Activated CD4-positive, alpha-beta T cell treated with anti-CD3 and anti-CD28 coated beads, Interleukin-2, amount 10 ng/mL, durations not matched to agents 7 days and 5 days (primary cell): Measurements from ENCODE around the gene SLC16A8. TPM values are rescaled to one million over a fixed set of nuclear protein-coding genes. Genes with fewer than 3 reads are reported as not detected.
A peak's percentile ranks its signal among the peaks of the same experiment; 100 is the strongest.

Source experiments
- CTCF ChIA-PET: fragments of 350-600 bp; sonication (Branson Sonifier 250); formaldehyde crosslinking; loops from one replicate; lab custom pipeline; 2021; ENCODE audit warnings: antibody characterized with exemption; lab: Charles Lee
- POLR2A ChIA-PET: fragments of 350-600 bp; sonication (Branson Sonifier 250); formaldehyde crosslinking; loops from one replicate; lab custom pipeline; 2021; ENCODE audit warnings: antibody characterized with exemption; lab: Charles Lee
- DNase-seq: peaks from one replicate; pipeline ENCODE4 v3.0.0-alpha.2; 2020
- H3K27ac Mint-ChIP-seq: one replicate; pipeline ENCODE4 v1.8.0; 2021; ENCODE audit warnings: mild to moderate bottlenecking, moderate library complexity, mixed read lengths
- H3K27me3 Mint-ChIP-seq: one replicate; pipeline ENCODE4 v1.8.0; 2021; ENCODE audit warnings: mixed read lengths
- H3K36me3 Mint-ChIP-seq: one replicate; pipeline ENCODE4 v1.8.0; 2021; ENCODE audit warnings: low read depth, mixed read lengths
- H3K4me1 Mint-ChIP-seq: one replicate; pipeline ENCODE4 v1.8.0; 2021; ENCODE audit warnings: mixed read lengths
- H3K4me3 Mint-ChIP-seq: one replicate; pipeline ENCODE4 v1.8.0; 2021; ENCODE audit warnings: mild to moderate bottlenecking, moderate library complexity, mixed read lengths
- H3K9me3 Mint-ChIP-seq: one replicate; pipeline ENCODE4 v1.8.0; 2021; ENCODE audit warnings: mixed read lengths
- total RNA-seq, 2 experiments: library from RNA; stranded (reverse); gene quantifications; one replicate each; pipeline ENCODE4 v1.2.3, GENCODE V29; 2021

SLC16A8 gene
- total RNA-seq, 2 experiments from 2014 or later = not detected

DNA sequence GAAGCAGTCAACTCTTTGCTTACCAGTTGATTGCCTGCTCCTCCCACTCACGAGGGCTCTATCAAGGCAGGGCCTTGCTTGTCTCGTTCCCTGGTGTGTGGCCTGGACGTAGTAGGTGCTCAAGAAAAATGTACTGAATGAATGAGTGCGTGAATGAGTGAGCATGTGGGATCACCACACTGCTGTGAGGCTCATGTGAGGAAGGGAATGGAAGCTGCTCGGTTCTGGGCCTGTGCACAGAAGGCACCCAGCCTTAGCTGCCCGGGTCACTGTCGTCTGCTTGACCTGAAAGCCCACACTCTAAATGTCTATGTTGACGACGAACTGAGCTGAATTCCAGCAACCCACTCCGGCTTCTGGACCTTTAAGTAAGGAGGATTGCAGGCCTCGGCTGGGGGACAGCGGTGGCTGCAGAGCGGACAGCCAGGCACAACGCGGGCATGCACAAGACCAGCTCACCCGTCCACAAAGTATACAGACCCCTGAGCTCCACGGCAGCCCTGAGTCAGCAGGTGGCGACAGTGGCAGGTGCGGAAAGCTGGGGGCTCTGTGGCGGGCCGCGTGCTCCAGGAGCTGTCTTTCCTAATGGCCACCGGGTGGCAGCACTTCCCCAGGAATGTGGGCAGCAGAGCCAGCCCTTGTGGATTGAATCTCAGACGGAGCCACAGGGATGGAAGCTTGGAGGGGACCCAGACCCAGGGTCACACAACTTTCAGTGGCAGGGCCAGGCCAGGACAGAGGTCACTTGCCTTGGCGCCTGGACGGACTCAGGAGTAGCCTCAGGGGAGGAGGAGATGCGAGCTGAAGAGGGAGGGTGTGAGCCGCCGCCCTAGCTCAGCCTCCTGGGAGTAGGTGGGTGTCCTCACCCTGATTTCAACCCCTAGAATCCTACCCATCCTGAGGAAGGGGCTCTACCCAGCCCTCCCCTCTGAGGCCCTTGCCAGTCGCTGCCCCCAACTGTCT, 31.8 kb downstream of the SLC16A8 start:
- H3K27ac Mint-ChIP-seq = no peak overlapping the region
- DNase-seq = peak; percentile 78
- no peaks in the 10 kb centered on the region for H3K36me3 Mint-ChIP-seq
- H3K9me3 Mint-ChIP-seq = no peaks in the 10 kb centered on the region
- peaks cover 12% of the 10 kb centered on the region for H3K4me1 Mint-ChIP-seq
- CTCF ChIA-PET = interaction anchor here (0.6 to 2.1 kb wide), 27 partner anchors 14 to 646 kb away, joined by 3 to 7 read pairs (median 3); no protein-coding TSS in a partner anchor
- H3K27me3 Mint-ChIP-seq = peaks cover 3% of the 10 kb centered on the region
- POLR2A ChIA-PET = interaction anchor here (0.6 kb wide), 1 partner anchor 435 kb away, joined by 3 read pairs; no protein-coding TSS in a partner anchor
- no peak overlapping the region for H3K4me3 Mint-ChIP-seq

DNA sequence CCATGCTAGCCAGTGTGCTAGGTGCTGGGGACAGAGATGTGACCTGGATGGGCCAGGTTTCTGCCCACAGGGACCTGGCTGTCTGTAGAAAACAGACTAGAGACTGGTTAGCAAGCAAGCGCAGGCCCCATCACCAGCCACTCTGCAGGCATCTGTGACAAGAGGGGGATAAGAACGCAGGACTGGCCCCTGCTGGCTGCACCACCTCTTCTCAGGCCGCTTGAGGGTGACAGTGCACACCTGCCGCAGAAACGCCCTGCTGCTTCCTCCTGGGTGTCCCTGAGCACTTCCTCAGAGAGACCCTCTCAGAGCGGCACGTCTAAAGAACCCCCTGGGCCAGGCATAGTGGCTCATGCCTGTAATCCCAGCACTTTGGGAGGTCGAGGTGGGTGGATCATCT, 32.7 kb downstream of the SLC16A8 start:
- Mint-ChIP-seq H3K27me3 (peaks cover 5% of the 10 kb centered on the region), H3K9me3 (no peaks in the 10 kb centered on the region)

DNA sequence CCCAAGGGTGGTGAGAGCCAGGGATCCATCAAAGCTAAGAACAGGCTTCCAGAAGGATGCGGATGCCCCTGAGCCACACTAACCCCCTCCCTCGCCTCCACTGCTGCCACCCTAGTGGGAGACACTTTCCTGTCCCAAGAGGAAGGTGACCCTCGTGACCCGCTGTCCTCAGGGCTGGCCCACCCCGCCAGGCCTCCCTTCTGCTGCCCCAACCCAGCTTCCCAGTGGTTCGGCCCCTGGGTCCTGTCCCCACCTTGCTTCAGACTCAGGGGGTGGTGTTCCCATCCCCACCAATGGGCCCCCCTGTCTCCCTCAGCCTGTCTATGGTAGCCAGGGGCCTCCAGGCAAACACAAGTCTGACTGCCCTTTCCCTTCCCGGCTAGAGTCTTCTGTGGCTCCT, 33.3 kb downstream of the SLC16A8 start:
- no peaks in the 10 kb centered on the region for H3K9me3 Mint-ChIP-seq
- no peaks in the 10 kb centered on the region for H3K36me3 Mint-ChIP-seq
- peaks cover 5% of the 10 kb centered on the region for H3K27me3 Mint-ChIP-seq
- ChIA-PET CTCF (interaction anchor here (2.1 kb wide), 1 partner anchor 521 kb away, joined by 5 read pairs; no protein-coding TSS in a partner anchor), POLR2A (no interaction called here)
- DNase-seq = no peak
- H3K27ac Mint-ChIP-seq = no peak overlapping the region
- no peak overlapping the region for H3K4me3 Mint-ChIP-seq
- peaks cover 2% of the 10 kb centered on the region for H3K4me1 Mint-ChIP-seq

More for the DNA sequence above, 32.7 kb downstream of the SLC16A8 start:
- ChIA-PET CTCF (interaction anchor here (0.9 to 2.1 kb wide), 6 partner anchors 14 to 520 kb away, joined by 3 to 5 read pairs (median 4); no protein-coding TSS in a partner anchor), POLR2A (no interaction called here)
- no peaks in the 10 kb centered on the region for H3K36me3 Mint-ChIP-seq
- no peak overlapping the region for H3K27ac Mint-ChIP-seq
- DNase-seq = no peak
- no peak overlapping the region for H3K4me3 Mint-ChIP-seq
- peaks cover 3% of the 10 kb centered on the region for H3K4me1 Mint-ChIP-seq

DNA sequence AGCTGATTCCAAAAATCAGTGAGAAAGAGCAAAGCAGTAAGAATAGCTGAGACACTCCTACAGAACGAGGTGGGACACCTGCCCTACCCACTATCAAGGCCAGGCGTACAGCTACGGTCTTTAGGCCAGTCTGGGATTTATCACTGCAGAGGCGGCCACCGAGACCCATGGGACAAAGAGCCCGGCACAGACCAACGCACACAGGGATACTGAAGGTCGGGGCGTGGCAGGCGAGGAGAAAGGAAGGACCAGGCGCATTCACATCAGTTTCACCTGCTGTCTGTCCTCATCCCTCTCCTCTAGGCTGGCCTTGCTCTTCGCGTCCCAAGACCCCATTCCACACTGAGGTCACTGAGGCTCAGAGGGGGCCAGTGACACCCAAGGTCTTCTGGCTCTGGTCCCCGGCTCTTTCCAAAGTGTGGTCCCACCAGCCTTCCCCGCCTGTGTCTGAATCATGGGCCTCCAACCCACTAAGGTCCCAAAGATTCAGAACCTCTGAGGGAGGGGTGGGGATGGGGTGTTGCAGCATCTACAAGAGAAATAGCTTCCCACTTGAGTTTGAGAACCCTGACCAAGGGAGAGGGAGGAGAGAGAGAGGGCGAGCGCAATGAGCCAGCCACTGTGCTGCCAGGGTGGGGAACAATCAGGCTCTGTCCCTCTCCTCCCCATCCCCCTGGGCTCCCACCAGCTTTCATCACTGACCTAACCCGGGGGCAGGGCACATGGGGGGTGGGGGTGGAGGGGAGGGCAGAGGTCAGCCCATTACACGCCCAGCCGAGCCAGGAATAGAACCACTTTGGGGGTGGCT, 34.0 kb downstream of the SLC16A8 start:
- POLR2A ChIA-PET = no interaction called here

DNA sequence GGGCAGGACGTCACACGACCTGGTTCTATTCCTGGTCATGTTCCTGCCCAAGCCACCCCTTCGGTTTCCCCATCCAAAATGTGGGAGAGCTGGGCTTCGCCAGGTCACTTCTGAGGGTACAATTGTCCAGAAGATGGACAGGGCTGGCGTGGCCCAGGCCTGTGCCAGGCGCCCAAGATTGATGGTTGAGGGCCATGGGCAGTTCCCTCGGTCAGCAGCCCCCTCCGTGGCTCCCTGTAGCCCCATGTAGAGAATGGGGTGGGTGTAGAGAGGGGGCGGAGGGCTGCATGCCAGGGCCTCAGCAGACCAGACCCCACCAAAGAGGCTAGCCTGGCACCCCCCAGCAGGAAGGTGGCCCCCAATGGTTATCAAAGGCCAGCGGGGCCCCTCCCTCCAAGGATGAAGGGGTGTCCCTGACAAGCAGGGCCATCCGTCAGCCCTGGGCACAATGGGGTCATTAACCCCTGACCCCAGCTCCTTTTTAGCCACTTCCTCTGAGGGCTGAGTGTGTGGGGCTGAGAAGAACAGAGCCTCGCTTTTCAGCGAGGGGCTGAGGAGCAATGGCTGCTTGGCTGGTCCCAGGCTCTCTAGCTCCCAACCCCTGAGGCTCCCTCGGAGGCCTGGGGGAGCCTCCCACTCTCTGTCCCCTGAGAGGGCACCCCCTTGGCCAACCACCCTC, 37.8 kb downstream of the SLC16A8 start:
- H3K9me3 Mint-ChIP-seq = no peaks in the 10 kb centered on the region
- no peak overlapping the region for H3K4me3 Mint-ChIP-seq
- CTCF ChIA-PET = no interaction called here
- no peak overlapping the region for H3K27ac Mint-ChIP-seq
- peaks cover 2% of the 10 kb centered on the region for H3K27me3 Mint-ChIP-seq
- POLR2A ChIA-PET = no interaction called here
- no peak for DNase-seq
- H3K36me3 Mint-ChIP-seq = no peaks in the 10 kb centered on the region
- no peaks in the 10 kb centered on the region for H3K4me1 Mint-ChIP-seq

More for the DNA sequence above, 34.0 kb downstream of the SLC16A8 start:
- peaks cover 5% of the 10 kb centered on the region for H3K27me3 Mint-ChIP-seq
- H3K36me3 Mint-ChIP-seq = no peaks in the 10 kb centered on the region
- no peak overlapping the region for H3K4me3 Mint-ChIP-seq
- no peak overlapping the region for H3K27ac Mint-ChIP-seq
- no peak for DNase-seq
- H3K4me1 Mint-ChIP-seq = peaks cover 2% of the 10 kb centered on the region
- CTCF ChIA-PET = interaction anchor here (2.1 kb wide), 1 partner anchor 522 kb away, joined by 5 read pairs; no protein-coding TSS in a partner anchor
- no peaks in the 10 kb centered on the region for H3K9me3 Mint-ChIP-seq

DNA sequence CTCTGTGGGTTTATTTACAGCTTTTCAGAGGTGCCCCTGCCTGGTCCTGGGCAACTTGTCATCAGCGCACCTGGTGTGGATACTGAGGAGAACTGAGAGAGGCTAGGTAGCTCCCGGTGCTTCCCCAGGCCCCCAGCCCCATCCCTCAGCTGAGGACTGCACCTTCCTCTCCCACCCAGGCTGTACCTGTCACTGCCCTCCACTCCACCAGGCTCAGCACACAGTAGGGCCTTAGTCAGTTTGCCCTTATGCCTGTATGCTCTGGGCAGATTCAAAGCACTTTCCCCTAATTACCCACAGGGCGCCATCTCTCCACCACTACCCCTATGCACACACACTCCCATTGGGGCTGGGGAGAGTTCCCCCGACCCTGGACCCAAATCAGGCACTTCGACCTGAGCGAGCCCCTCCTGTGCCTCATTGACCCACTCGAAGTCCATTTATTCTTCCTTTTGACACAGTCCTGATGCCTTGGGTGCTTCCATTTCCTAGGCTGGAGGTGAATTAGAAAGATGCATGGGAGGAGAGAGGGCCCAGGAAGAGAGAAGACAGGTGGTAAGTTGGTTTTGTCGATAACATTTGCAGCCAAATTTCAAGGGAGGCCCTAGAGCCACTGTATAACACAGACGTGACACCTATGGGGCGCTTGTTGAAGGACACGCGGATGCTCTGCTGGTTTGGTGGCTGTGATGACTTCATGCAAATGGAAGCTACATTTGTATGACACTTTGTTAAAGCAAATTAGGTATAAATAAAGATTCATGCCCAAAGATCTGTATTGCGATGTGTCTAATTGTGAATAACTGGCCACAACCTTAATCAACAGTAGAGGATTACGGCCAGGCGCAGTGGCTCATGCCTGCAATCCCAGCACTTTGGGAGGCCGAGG, 40.6 kb downstream of the SLC16A8 start:
- POLR2A ChIA-PET = no interaction called here
- H3K4me3 Mint-ChIP-seq = no peak overlapping the region
- H3K4me1 Mint-ChIP-seq = no peaks in the 10 kb centered on the region
- H3K9me3 Mint-ChIP-seq = no peaks in the 10 kb centered on the region
- H3K36me3 Mint-ChIP-seq = no peaks in the 10 kb centered on the region
- no peak for DNase-seq
- CTCF ChIA-PET = interaction anchor here (0.6 kb wide), 1 partner anchor 80 kb away, joined by 3 read pairs; no protein-coding TSS in a partner anchor
- no peak overlapping the region for H3K27ac Mint-ChIP-seq
- peaks cover 2% of the 10 kb centered on the region for H3K27me3 Mint-ChIP-seq

DNA sequence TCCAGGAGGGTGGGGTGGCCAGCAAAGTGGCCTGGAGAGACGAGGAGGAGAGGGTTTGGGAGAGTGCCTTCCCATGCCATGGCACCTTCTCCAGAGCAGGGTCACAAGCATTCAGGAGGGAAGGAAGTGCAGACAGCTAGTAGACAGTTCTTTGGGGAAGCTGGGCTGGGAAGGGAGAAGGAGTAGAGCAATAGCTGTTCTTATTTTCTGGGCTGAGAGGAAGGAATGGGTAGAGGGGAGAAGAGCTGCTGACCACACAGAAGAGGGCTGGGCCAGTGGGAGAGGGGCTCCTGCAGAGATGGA, 41.5 kb downstream of the SLC16A8 start:
- Mint-ChIP-seq H3K27ac (no peak overlapping the region), H3K36me3 (no peaks in the 10 kb centered on the region), H3K4me1 (no peaks in the 10 kb centered on the region), H3K27me3 (peaks cover 2% of the 10 kb centered on the region), H3K9me3 (no peaks in the 10 kb centered on the region), H3K4me3 (no peak overlapping the region)
- DNase-seq = no peak
- ChIA-PET POLR2A (no interaction called here), CTCF (no interaction called here)

DNA sequence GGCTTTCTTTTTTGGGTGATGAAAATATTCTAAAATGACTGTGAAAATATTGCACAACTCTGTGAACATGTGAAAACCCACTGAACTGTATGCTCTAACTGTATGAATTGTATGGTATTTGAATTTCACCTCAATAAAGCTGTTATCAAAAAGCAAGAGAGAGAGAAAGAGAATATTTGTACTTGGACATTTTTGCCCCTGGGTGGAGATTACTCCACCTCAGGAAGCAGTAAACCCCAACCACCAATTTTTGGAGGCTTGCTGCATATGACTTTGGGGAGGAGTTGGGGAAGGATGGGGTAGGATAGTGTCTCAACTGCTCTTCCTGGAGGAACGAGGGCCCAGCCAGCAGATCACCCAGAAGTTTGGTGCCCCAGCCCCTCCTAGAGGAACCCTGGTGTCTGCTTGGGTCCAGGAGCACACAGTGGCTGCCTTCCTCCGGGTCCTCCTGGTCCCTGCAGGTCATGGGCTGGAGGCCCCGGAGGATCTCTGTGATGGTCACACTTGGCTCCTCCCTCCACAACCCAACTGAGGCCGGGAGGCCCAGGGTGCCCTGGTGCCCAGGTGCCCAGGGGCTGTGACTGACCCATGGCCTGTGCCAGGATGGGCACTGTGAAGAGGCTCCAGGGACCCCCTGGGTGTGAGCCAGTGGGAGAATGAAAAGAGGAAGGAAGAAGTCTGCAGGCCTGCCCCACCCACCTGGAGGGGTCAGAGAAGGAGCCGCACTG, 42.1 kb downstream of the SLC16A8 start:
- Mint-ChIP-seq H3K4me1 (no peaks in the 10 kb centered on the region), H3K27me3 (peaks cover under 1% of the 10 kb centered on the region), H3K4me3 (no peak overlapping the region), H3K9me3 (no peaks in the 10 kb centered on the region), H3K36me3 (no peaks in the 10 kb centered on the region), H3K27ac (no peak overlapping the region)
- POLR2A ChIA-PET = no interaction called here
- DNase-seq = no peak
- CTCF ChIA-PET = no interaction called here

DNA sequence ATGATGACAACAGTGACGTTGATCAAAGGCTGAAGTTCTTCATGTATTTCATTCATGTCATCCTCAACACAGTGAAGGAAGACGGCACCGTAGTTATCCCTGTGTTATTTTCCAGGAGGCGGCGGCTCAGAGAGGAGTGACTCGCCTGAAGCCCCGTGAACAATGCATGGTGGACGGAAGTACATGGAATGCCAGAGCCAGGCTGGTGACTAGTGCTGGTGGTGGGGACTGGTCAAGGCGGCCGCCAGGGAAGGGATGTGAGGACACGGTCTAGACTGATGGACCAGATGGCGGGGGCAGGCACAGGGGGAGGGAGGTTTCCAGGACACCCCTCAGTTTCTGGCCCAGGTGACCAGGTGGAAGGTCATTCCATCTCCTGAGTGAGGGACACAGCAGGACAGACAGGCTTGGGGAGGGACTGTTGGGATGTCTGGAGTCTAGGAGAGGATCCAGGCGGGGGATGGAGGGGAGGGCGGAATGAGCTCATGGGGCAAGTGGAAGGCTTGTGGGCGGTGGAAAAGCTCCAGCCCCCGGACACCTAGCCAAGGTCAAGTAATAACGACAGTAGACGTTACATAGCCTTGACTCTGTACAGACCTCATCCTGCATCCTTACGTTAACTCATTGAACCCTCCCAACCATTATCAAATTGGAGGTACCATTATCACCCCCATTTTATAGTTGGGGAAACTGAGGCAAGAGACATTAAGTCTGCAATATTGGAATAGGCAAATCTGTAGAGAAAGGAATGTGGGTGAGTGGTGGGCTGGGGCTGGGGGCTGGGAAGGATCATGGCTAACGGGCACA, 42.8 kb downstream of the SLC16A8 start:
- Mint-ChIP-seq H3K4me3 (no peak overlapping the region), H3K36me3 (no peaks in the 10 kb centered on the region), H3K9me3 (no peaks in the 10 kb centered on the region), H3K4me1 (no peaks in the 10 kb centered on the region), H3K27me3 (no peaks in the 10 kb centered on the region), H3K27ac (no peak overlapping the region)
- ChIA-PET POLR2A (no interaction called here), CTCF (no interaction called here)
- DNase-seq = no peak

DNA sequence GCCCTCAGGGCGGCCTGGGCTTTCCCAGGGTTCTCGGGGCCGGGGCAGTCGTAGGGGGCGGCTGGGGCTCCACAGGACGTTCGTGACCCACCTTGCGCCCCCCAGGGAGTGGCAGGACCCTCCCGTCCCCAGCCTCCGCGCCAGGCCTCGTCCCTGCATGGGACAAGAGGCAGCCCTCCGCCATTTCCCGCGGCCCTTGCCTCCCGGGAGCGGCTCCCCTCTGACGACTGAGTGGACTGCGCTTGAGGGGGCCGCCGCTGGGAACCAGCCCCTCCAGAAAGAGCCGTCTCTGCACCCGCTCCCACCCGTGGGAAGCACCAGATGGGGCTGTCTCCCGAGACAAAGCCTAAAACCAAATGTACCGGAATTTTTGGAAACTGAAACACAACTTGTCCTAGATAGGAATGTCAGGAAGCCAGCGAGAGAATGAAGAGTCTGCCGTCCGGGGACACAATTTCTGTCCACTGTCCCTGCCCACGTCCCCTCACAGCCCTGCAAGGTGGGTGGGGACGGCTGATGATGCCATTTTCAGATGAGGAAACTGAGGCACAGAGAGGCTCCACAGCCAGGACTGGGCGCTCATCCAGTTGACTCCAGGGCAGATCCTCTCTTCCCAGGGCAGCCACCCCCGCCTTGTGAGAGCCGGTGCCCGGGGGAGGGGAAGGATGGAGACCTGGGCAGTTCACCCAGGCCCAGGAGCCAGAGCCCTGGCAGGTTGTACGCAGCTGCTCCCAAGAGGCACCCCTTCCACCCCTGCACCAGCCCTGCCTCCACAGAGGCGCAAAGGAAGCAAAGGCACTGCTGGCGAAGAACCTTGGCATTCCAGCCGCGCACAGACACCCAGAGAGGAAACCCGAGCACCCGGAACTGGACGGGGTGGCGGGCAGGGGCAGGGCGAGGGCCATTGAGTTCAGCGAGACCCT, 44.8 kb downstream of the SLC16A8 start:
- no peak overlapping the region for H3K27ac Mint-ChIP-seq
- no peaks in the 10 kb centered on the region for H3K27me3 Mint-ChIP-seq
- POLR2A ChIA-PET = no interaction called here
- no peaks in the 10 kb centered on the region for H3K36me3 Mint-ChIP-seq
- no peak for DNase-seq
- H3K4me3 Mint-ChIP-seq = no peak overlapping the region
- H3K9me3 Mint-ChIP-seq = no peaks in the 10 kb centered on the region
- H3K4me1 Mint-ChIP-seq = no peaks in the 10 kb centered on the region
- CTCF ChIA-PET = no interaction called here
